IMR-90 (cell line): Measurements from ENCODE around the gene CNNM1.

Source experiments
- MAFK ChIP-seq: IDR thresholded peaks from 2 replicates; pipeline ENCODE4 v1.6.1; 2012; ENCODE audit warnings: low read depth, low read length, improper control_type of control experiment
- POLR2A ChIP-seq: IDR thresholded peaks from 2 replicates; pipeline ENCODE4 v1.6.1; 2012; ENCODE audit warnings: mild to moderate bottlenecking, low read depth, low read length
- RCOR1 ChIP-seq: IDR thresholded peaks from 2 replicates; pipeline ENCODE4 v1.6.1; 2012; ENCODE audit warnings: mild to moderate bottlenecking, low read length, improper control_type of control experiment; ENCODE audit not compliant: insufficient replicate concordance
- TF ChIP-seq, protein P1 (sequence below): conservative IDR thresholded peaks from 2 replicates; pipeline ENCODE4 v1.5.1; 2012; ENCODE audit warnings: mild to moderate bottlenecking, low read depth, low read length, improper control_type of control experiment

DNA sequence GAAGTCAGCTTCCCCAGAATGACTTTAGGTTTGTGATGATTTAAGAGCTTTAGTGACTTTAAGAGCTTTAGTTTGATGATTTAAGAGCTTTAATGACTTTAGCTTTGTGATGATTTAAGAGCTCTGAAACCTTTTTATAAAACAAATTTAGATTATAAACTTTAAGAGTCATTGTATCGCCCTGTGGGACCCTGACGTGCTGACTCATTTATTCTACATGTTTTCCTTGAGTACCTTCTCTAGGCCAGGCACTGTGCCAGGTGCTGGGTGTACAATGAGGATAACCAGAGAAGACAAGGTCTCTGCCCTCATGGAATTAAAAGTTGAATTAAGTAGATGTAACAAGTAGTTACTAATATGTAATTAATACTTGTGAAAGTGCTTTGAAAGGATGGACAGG, 45.4 kb downstream of the CNNM1 start:
- no peak for TF ChIP-seq POLR2A
- TF ChIP-seq, protein P1, sequence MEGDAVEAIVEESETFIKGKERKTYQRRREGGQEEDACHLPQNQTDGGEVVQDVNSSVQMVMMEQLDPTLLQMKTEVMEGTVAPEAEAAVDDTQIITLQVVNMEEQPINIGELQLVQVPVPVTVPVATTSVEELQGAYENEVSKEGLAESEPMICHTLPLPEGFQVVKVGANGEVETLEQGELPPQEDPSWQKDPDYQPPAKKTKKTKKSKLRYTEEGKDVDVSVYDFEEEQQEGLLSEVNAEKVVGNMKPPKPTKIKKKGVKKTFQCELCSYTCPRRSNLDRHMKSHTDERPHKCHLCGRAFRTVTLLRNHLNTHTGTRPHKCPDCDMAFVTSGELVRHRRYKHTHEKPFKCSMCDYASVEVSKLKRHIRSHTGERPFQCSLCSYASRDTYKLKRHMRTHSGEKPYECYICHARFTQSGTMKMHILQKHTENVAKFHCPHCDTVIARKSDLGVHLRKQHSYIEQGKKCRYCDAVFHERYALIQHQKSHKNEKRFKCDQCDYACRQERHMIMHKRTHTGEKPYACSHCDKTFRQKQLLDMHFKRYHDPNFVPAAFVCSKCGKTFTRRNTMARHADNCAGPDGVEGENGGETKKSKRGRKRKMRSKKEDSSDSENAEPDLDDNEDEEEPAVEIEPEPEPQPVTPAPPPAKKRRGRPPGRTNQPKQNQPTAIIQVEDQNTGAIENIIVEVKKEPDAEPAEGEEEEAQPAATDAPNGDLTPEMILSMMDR = no peak
- no peak for TF ChIP-seq RCOR1
- TF ChIP-seq MAFK = no peak
